Measurements from ENCODE around the gene PHF1. TPM values are rescaled to one million over a fixed set of nuclear protein-coding genes. Genes with fewer than 3 reads are reported as not detected.

PHF1 gene
- total and polyA plus RNA-seq, 2 of the 13 experiments (the other 11 are each of a cell fraction or from before 2014, with no cell fraction given) = 25.4 to 61.9 TPM

DNA sequence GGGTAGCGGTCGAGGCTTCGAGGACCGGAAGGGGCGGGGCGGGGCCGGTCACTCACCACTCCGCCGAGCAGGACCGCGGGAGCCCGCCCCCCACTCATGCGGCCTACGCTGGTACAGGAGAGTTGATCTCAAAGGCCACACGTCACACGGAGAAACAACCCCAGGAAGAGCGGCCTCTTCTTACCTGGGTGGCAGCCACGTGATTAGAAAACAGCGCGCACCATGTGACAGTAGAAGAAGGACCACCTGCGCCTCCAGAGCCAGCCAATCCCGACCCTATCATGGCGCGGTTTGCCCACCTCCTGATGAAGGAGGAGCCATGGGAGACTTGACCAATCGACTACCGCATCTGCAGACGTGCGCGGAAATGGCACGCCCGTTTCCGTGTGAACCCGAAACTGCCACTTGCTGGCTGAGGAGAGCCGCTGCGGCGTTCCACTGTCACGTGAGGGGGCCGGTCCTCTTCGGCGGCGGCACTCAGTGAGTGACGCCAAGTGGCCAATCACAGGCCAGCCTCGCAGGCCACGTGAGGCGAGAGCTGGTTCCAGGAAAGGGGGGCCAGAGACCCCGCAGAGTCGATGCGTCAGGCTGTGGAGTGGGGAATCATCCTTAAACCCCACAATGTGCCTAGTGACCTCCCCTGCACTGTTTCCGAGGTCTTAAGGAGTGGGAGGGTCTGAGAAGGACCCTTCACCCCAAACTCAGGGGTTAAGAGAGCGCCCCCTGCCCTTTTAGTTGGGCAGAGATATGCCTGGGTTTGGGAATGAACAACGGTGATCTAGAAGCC is 7.3 kb downstream of the PHF1 start, which contains the start of gene CUTA (continued):
- TF ChIP-seq EP300 (IDR thresholded peaks at IDR 0.05; ENCODE audit: low read depth in 2 of 2, low read length in 2 of 2) (peak in 1 of 2 experiments; percentile 6; a peak in 1 of 4 replicates), EP300 (CRISPR knock-in tag; IDR thresholded peaks at IDR 0.05; ENCODE audit: borderline replicate concordance) (no peak; the same call in 1 of the 2 replicates), SIX4 (CRISPR knock-in tag; IDR thresholded peaks at IDR 0.05) (peak; percentile 90; the same call in 1 of the 2 replicates), POLR2A (IDR thresholded peaks at IDR 0.05; ENCODE audit: insufficient read depth in 1 of 2, low read depth in 2 of 2, low read length in 2 of 2) (peak in 1 of 2 experiments; percentile 78; a peak in 2 of 4 replicates), ZNF546 (CRISPR knock-in tag; conservative IDR thresholded peaks at IDR 0.05) (peak; percentile 37; the same call in 1 of the 2 replicates), ZNF616 (CRISPR knock-in tag; IDR thresholded peaks at IDR 0.05; ENCODE audit: low read depth) (no peak), SKI (IDR thresholded peaks at IDR 0.05; ENCODE audit: partially characterized antibody) (peak; percentile 63), HMG20B (CRISPR knock-in tag; conservative IDR thresholded peaks at IDR 0.05) (peak; percentile 37), FOXA3 (CRISPR knock-in tag; IDR thresholded peaks at IDR 0.05) (peak; percentile 27; the same call in 1 of the 2 replicates), SOX5 (CRISPR knock-in tag; IDR thresholded peaks at IDR 0.05; ENCODE audit: borderline replicate concordance) (peak; percentile 70; the same call in 1 of the 2 replicates), HOXD1 (CRISPR knock-in tag; IDR thresholded peaks at IDR 0.05) (peak; percentile 45; the same call in 1 of the 2 replicates)
- TF ChIP-seq, protein P1, sequence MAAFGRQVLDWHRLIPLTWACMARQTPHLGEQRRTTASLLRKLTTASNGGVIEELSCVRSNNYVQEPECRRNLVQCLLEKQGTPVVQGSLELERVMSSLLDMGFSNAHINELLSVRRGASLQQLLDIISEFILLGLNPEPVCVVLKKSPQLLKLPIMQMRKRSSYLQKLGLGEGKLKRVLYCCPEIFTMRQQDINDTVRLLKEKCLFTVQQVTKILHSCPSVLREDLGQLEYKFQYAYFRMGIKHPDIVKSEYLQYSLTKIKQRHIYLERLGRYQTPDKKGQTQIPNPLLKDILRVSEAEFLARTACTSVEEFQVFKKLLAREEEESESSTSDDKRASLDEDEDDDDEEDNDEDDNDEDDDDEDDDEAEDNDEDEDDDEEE (CRISPR knock-in tag; IDR thresholded peaks at IDR 0.05) = peak; percentile 93; the same call in 1 of the 2 replicates
- TF ChIP-seq, protein P2, sequence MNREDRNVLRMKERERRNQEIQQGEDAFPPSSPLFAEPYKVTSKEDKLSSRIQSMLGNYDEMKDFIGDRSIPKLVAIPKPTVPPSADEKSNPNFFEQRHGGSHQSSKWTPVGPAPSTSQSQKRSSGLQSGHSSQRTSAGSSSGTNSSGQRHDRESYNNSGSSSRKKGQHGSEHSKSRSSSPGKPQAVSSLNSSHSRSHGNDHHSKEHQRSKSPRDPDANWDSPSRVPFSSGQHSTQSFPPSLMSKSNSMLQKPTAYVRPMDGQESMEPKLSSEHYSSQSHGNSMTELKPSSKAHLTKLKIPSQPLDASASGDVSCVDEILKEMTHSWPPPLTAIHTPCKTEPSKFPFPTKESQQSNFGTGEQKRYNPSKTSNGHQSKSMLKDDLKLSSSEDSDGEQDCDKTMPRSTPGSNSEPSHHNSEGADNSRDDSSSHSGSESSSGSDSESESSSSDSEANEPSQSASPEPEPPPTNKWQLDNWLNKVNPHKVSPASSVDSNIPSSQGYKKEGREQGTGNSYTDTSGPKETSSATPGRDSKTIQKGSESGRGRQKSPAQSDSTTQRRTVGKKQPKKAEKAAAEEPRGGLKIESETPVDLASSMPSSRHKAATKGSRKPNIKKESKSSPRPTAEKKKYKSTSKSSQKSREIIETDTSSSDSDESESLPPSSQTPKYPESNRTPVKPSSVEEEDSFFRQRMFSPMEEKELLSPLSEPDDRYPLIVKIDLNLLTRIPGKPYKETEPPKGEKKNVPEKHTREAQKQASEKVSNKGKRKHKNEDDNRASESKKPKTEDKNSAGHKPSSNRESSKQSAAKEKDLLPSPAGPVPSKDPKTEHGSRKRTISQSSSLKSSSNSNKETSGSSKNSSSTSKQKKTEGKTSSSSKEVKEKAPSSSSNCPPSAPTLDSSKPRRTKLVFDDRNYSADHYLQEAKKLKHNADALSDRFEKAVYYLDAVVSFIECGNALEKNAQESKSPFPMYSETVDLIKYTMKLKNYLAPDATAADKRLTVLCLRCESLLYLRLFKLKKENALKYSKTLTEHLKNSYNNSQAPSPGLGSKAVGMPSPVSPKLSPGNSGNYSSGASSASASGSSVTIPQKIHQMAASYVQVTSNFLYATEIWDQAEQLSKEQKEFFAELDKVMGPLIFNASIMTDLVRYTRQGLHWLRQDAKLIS (CRISPR knock-in tag; IDR thresholded peaks at IDR 0.05) = no peak
- TF ChIP-seq, protein P3, sequence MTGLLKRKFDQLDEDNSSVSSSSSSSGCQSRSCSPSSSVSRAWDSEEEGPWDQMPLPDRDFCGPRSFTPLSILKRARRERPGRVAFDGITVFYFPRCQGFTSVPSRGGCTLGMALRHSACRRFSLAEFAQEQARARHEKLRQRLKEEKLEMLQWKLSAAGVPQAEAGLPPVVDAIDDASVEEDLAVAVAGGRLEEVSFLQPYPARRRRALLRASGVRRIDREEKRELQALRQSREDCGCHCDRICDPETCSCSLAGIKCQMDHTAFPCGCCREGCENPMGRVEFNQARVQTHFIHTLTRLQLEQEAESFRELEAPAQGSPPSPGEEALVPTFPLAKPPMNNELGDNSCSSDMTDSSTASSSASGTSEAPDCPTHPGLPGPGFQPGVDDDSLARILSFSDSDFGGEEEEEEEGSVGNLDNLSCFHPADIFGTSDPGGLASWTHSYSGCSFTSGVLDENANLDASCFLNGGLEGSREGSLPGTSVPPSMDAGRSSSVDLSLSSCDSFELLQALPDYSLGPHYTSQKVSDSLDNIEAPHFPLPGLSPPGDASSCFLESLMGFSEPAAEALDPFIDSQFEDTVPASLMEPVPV (CRISPR knock-in tag; IDR thresholded peaks at IDR 0.05) = peak; percentile 73; the same call in 1 of the 2 replicates
- TF ChIP-seq, protein P4, sequence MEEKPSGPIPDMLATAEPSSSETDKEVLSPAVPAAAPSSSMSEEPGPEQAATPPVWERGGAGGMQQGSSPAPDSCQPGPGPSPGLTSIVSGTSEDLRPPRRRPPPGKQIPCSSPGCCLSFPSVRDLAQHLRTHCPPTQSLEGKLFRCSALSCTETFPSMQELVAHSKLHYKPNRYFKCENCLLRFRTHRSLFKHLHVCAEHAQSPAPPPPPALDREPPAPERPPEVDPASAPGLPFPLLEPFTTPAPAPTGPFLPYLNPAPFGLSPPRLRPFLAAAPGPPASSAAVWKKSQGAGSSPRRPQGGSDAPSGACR (CRISPR knock-in tag; IDR thresholded peaks at IDR 0.05) = peak; percentile 63; the same call in 1 of the 2 replicates
- TF ChIP-seq, protein P5, sequence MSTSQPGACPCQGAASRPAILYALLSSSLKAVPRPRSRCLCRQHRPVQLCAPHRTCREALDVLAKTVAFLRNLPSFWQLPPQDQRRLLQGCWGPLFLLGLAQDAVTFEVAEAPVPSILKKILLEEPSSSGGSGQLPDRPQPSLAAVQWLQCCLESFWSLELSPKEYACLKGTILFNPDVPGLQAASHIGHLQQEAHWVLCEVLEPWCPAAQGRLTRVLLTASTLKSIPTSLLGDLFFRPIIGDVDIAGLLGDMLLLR (CRISPR knock-in tag; IDR thresholded peaks at IDR 0.05) = peak; percentile 87
- TF ChIP-seq, protein P6, sequence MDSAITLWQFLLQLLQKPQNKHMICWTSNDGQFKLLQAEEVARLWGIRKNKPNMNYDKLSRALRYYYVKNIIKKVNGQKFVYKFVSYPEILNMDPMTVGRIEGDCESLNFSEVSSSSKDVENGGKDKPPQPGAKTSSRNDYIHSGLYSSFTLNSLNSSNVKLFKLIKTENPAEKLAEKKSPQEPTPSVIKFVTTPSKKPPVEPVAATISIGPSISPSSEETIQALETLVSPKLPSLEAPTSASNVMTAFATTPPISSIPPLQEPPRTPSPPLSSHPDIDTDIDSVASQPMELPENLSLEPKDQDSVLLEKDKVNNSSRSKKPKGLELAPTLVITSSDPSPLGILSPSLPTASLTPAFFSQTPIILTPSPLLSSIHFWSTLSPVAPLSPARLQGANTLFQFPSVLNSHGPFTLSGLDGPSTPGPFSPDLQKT (CRISPR knock-in tag; IDR thresholded peaks at IDR 0.05; ENCODE audit: borderline replicate concordance) = no peak; the same call in 1 of the 2 replicates
